Activated CD4-positive, alpha-beta T cell treated with anti-CD3 and anti-CD28 coated beads for 4 hours (primary cell): ENCODE data around the gene VARS1.

ENCODE experiments used
- DNase-seq, 2 donors: peaks; one replicate each; pipeline ENCODE4 v3.0.0-alpha.2; 2020

Gene VARS1

GRCh38 chr6:31792761-31793171, 2.8 kb downstream of the VARS1 start:
- DNase-seq: peak in 1 of 2 donors; percentile 16

DNA sequence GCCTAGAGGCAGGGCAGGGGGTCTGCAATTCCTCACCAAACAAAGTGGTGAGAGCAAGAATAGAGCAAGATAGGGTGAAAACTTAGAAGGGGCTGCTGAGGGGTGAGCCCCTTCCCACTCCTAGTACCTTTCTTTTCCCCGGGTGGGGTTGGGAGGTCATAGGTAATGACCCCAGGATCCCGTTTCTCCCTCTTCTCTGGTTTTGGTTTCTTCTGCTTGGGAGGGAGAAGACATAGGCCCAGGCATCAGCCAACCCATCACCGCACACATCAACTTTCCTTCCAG, 3.5 kb downstream of the VARS1 start:
- no peak for DNase-seq

DNA sequence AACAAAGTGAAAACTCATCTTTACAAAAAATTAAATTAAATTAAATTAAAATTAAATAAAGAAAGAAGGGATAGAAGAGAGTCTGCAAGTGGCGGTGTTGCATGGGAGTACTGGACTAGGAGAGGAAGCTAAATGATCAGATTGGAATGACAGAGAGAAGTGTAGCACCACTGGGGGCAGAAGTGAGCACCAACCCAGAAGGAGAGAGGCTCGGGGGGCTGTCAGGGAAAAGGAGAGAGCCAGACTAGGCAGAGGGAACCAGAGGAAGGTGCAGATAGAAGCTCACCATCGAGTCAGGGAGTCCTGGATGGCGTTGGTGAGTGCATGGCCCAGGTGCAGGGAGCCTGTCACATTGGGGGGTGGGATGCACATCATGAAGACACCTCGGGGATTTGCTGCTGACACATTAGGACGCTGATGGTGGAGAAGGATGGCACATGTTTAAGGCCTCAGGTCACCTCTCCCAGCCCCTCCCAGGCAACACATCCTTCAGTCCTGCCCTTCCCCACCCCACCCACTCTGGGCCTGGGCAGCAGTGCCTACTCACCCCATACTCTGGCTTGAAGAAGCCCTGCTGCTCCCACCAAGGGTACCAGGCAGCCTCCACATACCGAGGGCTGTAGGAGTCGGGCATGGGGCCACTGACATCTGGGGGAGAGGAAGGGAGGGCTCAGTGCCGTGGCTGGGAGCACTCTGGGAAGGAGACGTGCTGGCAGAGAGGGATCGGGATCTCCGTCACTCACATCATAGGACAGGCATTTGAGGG, 4.0 kb downstream of the VARS1 start:
- DNase-seq: peak in 1 of 2 donors; percentile 41

DNA sequence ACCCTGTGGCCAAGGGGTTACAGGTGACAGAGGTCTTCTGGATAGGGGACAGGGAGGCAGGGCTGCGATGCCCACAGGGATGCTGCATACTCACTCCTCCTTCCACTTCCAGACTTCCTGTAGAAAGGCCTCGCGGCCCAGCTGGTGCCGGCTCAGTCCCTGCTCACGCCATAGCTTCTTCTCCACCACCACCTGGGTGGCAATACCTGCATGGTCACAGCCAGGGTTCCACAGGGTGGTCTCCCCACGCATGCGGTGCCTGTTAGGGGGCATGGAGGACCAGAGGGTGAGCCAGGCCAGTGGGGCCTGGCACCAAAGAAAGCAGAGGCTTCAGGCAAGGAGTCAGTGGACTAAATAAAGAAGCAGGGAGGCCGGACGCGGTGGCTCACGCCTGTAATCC, 10.1 kb downstream of the VARS1 start:
- no peak for DNase-seq

DNA sequence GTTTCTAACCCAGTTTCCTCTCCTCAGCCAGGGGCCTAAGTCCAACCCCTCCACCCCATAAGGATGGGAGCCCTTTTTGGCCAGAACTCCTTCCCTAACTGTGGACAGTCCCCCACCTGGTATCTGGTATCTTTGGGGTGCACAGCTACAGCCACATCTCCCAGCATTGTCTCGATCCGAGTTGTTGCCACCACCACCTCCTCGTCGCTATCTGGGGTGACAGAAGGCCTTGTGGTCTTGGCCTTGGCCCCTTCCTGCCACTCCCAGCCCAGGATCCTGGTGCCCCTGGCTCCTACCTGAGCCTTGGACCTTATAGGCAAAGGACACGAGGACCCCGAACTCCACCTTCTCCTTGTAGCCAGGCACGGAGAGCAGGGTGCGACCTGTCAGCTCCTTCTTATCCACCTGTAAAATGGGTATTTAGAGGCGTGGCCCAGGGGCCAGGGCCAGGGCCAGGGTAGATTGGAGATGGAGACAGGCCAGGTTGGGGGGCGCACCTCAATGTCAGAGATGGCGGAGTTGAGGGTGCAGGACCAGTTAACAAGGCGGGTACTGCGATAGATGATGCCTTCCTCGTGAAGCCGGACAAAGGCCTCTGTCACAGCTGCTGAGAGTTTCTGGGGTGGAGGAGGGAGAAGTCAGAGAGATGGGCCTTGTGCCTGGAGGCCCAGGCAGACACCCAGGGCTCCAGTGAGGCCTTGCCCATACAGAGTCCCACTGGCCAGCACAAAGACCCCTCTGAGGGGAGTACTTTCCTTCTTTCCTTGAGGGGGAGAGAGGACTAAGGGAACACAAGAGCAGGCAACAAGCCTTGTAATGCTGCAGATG, 11.2 kb downstream of the VARS1 start:
- DNase-seq: no peak

- DNase-seq: no peak
Measured at GRCh38 chr6:31782126-31782855, 13.3 kb downstream of the VARS1 start.

GRCh38 chr6:31781244-31782125, 14.1 kb downstream of the VARS1 start:
- no peak for DNase-seq

DNA sequence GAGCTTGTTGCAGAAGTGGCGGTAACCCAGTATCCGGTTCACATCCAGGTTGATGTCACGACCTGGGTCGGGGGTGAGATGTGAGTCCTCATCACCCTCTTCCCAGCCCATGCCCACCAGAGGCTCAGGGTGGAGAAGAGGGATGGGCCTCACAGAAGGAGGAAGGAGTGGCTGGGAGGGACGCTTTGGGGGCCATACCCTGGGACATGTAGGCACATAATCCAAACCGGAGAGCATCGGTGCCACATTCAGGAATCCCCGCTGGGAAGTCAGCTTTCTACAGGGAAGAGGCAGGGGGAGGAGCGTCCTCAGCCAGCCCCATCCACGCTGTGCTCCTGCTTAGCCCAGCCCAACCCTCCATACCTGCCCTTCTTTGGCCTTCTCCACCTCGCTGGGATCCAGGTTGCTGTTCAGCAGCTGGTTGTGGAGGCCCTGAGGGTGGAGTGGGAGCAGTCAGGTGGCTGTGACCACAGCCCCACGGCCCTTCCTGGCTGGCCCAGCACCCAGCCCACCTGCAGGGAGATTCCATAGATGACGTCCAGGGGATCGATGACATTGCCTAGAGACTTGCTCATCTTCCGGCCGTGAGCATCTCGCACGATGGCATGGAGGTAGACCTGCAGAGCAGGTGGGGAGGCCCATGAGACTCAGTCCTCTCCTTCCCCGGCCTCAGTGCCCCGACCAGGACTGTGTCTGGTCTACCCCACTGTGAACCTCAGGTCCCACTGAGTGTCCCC, 14.9 kb downstream of the VARS1 start:
- DNase-seq: no peak

GRCh38 chr6:31779908-31780307, 15.6 kb downstream of the VARS1 start:
- DNase-seq: no peak

- no peak for DNase-seq
Measured at GRCh38 chr6:31778999-31779885, 16.3 kb downstream of the VARS1 start.

- DNase-seq: no peak
Measured at GRCh38 chr6:31778193-31778592, 17.4 kb downstream of the VARS1 start.

GRCh38 chr6:31777667-31778050, 17.9 kb downstream of the VARS1 start:
- no peak for DNase-seq

GRCh38 chr6:31776989-31777666, 18.4 kb downstream of the VARS1 start, which contains the start of gene VWA7:
TSS of gene VWA7 (minus strand) at chr6:31777328. CDS start at chr6:31776779, 549 bp downstream.
- peak; percentile 77 to 83 for DNase-seq

- no peak for DNase-seq
Measured at GRCh38 chr6:31776485-31776988, 19.0 kb downstream of the VARS1 start.

GRCh38 chr6:31775633-31776484, 19.7 kb downstream of the VARS1 start:
- no peak for DNase-seq

DNA sequence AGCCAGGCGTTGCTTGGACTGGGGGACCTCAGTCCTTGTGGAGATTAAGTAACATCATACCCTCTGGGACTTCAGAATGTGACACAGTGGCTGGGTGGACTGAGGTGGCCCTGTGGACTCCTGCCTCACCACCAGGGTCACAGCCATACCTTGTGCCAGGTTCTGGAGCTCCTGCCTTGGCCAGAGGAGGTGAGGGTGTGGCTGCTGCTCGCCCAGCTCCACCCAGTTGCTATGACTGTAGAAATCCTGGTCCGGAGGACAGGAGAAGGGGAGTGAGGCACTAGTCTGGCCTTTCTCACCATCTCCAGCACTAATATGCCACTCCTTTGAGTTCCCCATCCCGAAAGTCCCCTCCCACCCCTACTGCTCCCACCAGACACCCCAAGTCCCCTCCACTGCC, 20.4 kb downstream of the VARS1 start:
- DNase-seq: no peak

DNA sequence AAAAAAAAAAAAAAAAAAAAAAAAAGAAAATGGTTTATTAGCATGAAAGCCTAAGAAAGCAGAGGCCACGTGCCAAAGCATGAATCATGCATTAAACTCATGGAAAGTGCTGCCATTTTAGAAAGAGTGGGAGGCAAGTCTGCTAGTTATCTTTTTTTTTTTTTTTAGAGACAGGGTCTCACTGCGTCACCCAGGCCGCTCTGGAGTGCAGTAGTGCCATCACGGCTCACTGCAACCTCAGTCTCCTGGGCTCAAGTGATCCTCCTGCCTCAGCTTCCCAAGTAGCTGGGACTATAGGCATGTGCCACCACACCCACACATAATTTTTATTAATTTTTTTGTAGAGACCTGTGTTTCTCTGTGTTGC, 23.6 kb downstream of the VARS1 start:
- DNase-seq: peak; percentile 53 to 59

GRCh38 chr6:31770860-31771259, 24.7 kb downstream of the VARS1 start:
- no peak for DNase-seq
